HepG2 (cell line): ENCODE results near the gene CNTROB. TPM values are rescaled to one million over a fixed set of nuclear protein-coding genes. Genes with fewer than 3 reads are reported as not detected.
A peak's percentile ranks its signal among the peaks of the same experiment; 100 is the strongest.

Experiments used
- ASH2L ChIP-seq: fragments of 300-600, 200-600 bp; sonication (generic); IDR thresholded peaks from 2 replicates; pipeline ENCODE4 v1.7.0; 2017; ENCODE audit warnings: low read depth, mild to moderate bottlenecking, moderate library complexity, mixed read lengths, low read length; ENCODE audit not compliant: insufficient read length
- HIVEP1 ChIP-seq: sonication (generic); formaldehyde crosslinking; IDR thresholded peaks from 2 replicates; pipeline ENCODE4 v1.4.0; 2020; ENCODE audit warnings: mild to moderate bottlenecking, missing genetic modification reagents
- HOXA3 ChIP-seq: sonication (generic); formaldehyde crosslinking; IDR thresholded peaks from 2 replicates; pipeline ENCODE4 v1.5.0; 2020; ENCODE audit warnings: missing genetic modification reagents
- KMT2B ChIP-seq: IDR thresholded peaks from 2 replicates; pipeline ENCODE4 v1.6.1; 2016; ENCODE audit warnings: missing genetic modification reagents, missing compliant biosample characterization
- MTA1 ChIP-seq: sonication (generic); formaldehyde crosslinking; IDR thresholded peaks from 2 replicates; pipeline ENCODE4 v1.4.0; 2020; ENCODE audit warnings: missing genetic modification reagents, mild to moderate bottlenecking, borderline replicate concordance
- SOX13 ChIP-seq, 3 experiments: fragments of 450-650 bp in 1 of 3; sonication (generic) in 1 of 3; formaldehyde crosslinking in 1 of 3; IDR thresholded peaks in 2 of 3; conservative IDR thresholded peaks in 1 of 3; 2 replicates each; pipeline versions ENCODE4 v1.5.0 to v1.6.1; 2016 to 2020; ENCODE audit warnings: antibody characterized with exemption in 1 of 3, mild to moderate bottlenecking in 1 of 3, missing compliant biosample characterization in 1 of 3, missing genetic modification reagents in 1 of 3, moderate library complexity in 1 of 3
- ZNF431 ChIP-seq: sonication (generic); formaldehyde crosslinking; IDR thresholded peaks from 2 replicates; pipeline ENCODE4 v1.9.0; 2022; ENCODE audit warnings: missing genetic modification reagents, low read depth, mild to moderate bottlenecking, borderline replicate concordance
- ZNF567 ChIP-seq: sonication (generic); formaldehyde crosslinking; IDR thresholded peaks from 2 replicates; pipeline ENCODE4 v1.8.1; 2023; ENCODE audit warnings: mild to moderate bottlenecking, missing genetic modification reagents, borderline replicate concordance
- ZNF589 ChIP-seq: sonication (generic); formaldehyde crosslinking; conservative IDR thresholded peaks from 2 replicates; pipeline ENCODE4 v1.8.0; 2022; ENCODE audit warnings: mild to moderate bottlenecking, moderate library complexity, missing genetic modification reagents
- ZNF615 ChIP-seq: sonication (generic); formaldehyde crosslinking; IDR thresholded peaks from 2 replicates; pipeline ENCODE4 v1.5.0; 2020; ENCODE audit warnings: mild to moderate bottlenecking, missing genetic modification reagents, borderline replicate concordance
- ZNF678 ChIP-seq: sonication (generic); formaldehyde crosslinking; IDR thresholded peaks from 2 replicates; pipeline ENCODE4 v1.4.0; 2020; ENCODE audit warnings: mild to moderate bottlenecking, missing genetic modification reagents
- ZNF777 ChIP-seq: sonication (generic); formaldehyde crosslinking; IDR thresholded peaks from 2 replicates; pipeline ENCODE4 v1.4.0; 2020; ENCODE audit warnings: missing genetic modification reagents
- polyA plus RNA-seq, 8 experiments: library from polyadenylated mRNA; depleted of rRNA in 3 of 8; stranded (reverse) in 7 of 8; unstranded in 1 of 8; fragments of >200 nt; fragmentation: Illumina TruSeq in 4 of 8; extraction: Trizol in 4 of 8; gene quantifications; 2 replicates each; pipeline versions ENCODE4 v1.2.1 to v1.2.3, GENCODE V29; 2011 to 2016; ENCODE audit warnings: low read depth in 4 of 8, missing spikeins in 1 of 8, mixed read lengths in 1 of 8; ENCODE audit not compliant: insufficient read depth in 1 of 8
- total RNA-seq, 5 experiments: library from RNA; depleted of rRNA; stranded (reverse); fragments of >200 nt; fragmentation: Illumina TruSeq; extraction: Trizol; gene quantifications; 2 replicates each; pipeline ENCODE4 v1.2.3, GENCODE V29; 2016; ENCODE audit warnings: low read depth in 1 of 5
- TF ChIP-seq, protein P1 (sequence below): sonication (generic); formaldehyde crosslinking; IDR thresholded peaks from 2 replicates; pipeline ENCODE4 v1.5.1; 2020; ENCODE audit warnings: mild to moderate bottlenecking, missing genetic modification reagents, borderline replicate concordance
- TF ChIP-seq, protein P2 (sequence below): IDR thresholded peaks from 2 replicates; pipeline ENCODE4 v1.6.1; 2012; ENCODE audit warnings: inconsistent platforms
- TF ChIP-seq, protein P3 (sequence below): sonication (generic); formaldehyde crosslinking; IDR thresholded peaks from 2 replicates; pipeline ENCODE4 v1.4.0; 2020; ENCODE audit warnings: missing genetic modification reagents
- TF ChIP-seq, protein P4 (sequence below): sonication (generic); formaldehyde crosslinking; IDR thresholded peaks from 2 replicates; pipeline ENCODE4 v1.4.0; 2020; ENCODE audit warnings: mild to moderate bottlenecking, low read depth, missing genetic modification reagents
- TF ChIP-seq, protein P5 (sequence below): IDR thresholded peaks from 2 replicates; pipeline ENCODE4 v1.6.1; 2016; ENCODE audit warnings: control low read depth

CNTROB gene
- total and polyA plus RNA-seq, 2 of the 13 experiments (the other 11 are each of a cell fraction or from before 2014, with no cell fraction given), result 21.2 to 24.1 TPM

DNA sequence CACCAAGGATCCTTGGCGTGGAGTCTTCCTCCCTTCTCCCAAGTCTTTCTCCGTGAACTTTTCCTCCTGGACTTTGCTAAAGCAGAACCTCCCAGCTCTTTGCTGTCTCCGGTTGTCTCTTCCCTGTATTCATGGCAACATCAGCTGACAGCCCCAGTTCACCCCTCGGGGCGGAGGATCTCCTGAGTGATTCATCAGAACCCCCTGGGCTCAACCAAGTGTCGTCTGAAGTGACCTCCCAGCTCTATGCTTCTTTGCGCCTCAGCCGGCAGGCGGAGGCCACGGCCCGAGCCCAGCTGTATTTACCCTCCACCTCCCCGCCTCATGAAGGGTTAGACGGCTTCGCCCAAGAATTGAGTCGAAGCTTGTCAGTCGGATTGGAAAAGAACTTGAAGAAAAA lies 943 bp downstream of the CNTROB start (continued):
- TF ChIP-seq ZNF567 (CRISPR knock-in tag), result no peak
- TF ChIP-seq, protein P1, sequence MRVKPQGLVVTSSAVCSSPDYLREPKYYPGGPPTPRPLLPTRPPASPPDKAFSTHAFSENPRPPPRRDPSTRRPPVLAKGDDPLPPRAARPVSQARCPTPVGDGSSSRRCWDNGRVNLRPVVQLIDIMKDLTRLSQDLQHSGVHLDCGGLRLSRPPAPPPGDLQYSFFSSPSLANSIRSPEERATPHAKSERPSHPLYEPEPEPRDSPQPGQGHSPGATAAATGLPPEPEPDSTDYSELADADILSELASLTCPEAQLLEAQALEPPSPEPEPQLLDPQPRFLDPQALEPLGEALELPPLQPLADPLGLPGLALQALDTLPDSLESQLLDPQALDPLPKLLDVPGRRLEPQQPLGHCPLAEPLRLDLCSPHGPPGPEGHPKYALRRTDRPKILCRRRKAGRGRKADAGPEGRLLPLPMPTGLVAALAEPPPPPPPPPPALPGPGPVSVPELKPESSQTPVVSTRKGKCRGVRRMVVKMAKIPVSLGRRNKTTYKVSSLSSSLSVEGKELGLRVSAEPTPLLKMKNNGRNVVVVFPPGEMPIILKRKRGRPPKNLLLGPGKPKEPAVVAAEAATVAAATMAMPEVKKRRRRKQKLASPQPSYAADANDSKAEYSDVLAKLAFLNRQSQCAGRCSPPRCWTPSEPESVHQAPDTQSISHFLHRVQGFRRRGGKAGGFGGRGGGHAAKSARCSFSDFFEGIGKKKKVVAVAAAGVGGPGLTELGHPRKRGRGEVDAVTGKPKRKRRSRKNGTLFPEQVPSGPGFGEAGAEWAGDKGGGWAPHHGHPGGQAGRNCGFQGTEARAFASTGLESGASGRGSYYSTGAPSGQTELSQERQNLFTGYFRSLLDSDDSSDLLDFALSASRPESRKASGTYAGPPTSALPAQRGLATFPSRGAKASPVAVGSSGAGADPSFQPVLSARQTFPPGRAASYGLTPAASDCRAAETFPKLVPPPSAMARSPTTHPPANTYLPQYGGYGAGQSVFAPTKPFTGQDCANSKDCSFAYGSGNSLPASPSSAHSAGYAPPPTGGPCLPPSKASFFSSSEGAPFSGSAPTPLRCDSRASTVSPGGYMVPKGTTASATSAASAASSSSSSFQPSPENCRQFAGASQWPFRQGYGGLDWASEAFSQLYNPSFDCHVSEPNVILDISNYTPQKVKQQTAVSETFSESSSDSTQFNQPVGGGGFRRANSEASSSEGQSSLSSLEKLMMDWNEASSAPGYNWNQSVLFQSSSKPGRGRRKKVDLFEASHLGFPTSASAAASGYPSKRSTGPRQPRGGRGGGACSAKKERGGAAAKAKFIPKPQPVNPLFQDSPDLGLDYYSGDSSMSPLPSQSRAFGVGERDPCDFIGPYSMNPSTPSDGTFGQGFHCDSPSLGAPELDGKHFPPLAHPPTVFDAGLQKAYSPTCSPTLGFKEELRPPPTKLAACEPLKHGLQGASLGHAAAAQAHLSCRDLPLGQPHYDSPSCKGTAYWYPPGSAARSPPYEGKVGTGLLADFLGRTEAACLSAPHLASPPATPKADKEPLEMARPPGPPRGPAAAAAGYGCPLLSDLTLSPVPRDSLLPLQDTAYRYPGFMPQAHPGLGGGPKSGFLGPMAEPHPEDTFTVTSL, result 0 out of 2 replicates have a peak, but pooled peaks have one; percentile 4
- TF ChIP-seq ASH2L, result no peak
- TF ChIP-seq, protein P2, sequence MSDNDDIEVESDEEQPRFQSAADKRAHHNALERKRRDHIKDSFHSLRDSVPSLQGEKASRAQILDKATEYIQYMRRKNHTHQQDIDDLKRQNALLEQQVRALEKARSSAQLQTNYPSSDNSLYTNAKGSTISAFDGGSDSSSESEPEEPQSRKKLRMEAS, result peak; percentile 65
- no peak for TF ChIP-seq ZNF431
- TF ChIP-seq, protein P3, sequence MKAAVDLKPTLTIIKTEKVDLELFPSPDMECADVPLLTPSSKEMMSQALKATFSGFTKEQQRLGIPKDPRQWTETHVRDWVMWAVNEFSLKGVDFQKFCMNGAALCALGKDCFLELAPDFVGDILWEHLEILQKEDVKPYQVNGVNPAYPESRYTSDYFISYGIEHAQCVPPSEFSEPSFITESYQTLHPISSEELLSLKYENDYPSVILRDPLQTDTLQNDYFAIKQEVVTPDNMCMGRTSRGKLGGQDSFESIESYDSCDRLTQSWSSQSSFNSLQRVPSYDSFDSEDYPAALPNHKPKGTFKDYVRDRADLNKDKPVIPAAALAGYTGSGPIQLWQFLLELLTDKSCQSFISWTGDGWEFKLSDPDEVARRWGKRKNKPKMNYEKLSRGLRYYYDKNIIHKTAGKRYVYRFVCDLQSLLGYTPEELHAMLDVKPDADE, result no peak
- no peak for TF ChIP-seq HOXA3
- no peak for TF ChIP-seq ZNF589 (CRISPR knock-in tag)
- TF ChIP-seq KMT2B (CRISPR knock-in tag), result no peak
- TF ChIP-seq, protein P4, sequence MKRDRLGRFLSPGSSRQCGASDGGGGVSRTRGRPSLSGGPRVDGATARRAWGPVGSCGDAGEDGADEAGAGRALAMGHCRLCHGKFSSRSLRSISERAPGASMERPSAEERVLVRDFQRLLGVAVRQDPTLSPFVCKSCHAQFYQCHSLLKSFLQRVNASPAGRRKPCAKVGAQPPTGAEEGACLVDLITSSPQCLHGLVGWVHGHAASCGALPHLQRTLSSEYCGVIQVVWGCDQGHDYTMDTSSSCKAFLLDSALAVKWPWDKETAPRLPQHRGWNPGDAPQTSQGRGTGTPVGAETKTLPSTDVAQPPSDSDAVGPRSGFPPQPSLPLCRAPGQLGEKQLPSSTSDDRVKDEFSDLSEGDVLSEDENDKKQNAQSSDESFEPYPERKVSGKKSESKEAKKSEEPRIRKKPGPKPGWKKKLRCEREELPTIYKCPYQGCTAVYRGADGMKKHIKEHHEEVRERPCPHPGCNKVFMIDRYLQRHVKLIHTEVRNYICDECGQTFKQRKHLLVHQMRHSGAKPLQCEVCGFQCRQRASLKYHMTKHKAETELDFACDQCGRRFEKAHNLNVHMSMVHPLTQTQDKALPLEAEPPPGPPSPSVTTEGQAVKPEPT, result no peak
- TF ChIP-seq MTA1 (CRISPR knock-in tag), result no peak
- peak; percentile 82 for TF ChIP-seq ZNF777
- TF ChIP-seq SOX13 (IDR thresholded peaks at IDR 0.05), result no peak
- TF ChIP-seq SOX13 (CRISPR knock-in tag; conservative IDR thresholded peaks at IDR 0.05 in 1 of 2, IDR thresholded peaks at IDR 0.05 in 1 of 2), result no peak
- no peak for TF ChIP-seq ZNF678 (CRISPR knock-in tag)
- TF ChIP-seq, protein P5, sequence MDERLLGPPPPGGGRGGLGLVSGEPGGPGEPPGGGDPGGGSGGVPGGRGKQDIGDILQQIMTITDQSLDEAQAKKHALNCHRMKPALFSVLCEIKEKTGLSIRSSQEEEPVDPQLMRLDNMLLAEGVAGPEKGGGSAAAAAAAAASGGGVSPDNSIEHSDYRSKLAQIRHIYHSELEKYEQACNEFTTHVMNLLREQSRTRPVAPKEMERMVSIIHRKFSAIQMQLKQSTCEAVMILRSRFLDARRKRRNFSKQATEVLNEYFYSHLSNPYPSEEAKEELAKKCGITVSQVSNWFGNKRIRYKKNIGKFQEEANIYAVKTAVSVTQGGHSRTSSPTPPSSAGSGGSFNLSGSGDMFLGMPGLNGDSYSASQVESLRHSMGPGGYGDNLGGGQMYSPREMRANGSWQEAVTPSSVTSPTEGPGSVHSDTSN, result peak; percentile 45; the same call in 1 of the 2 replicates
- TF ChIP-seq HIVEP1 (CRISPR knock-in tag), result no peak
- TF ChIP-seq ZNF615 (CRISPR knock-in tag), result no peak
